Fibroblast of skin of right quadriceps (primary cell): ENCODE data around the gene TAX1BP3.
"Not testable (repeated sequence)": the region's sequence is repeated elsewhere in the genome, so short reads cannot be mapped to it uniquely, and the experiment has no call there.

ENCODE experiments used
- DNase-seq: peaks from one replicate; pipeline ENCODE4 v3.0.0-alpha.2; 2013

Gene TAX1BP3

GRCh38 chr17:3668279-3669084 lies at the start of gene TAX1BP3, which contains the start of gene EMC6:
Gene TAX1BP3 (minus strand): TSS chr17:3668578. CDS start chr17:3668526, 52 bp downstream.
Gene EMC6 (plus strand): TSS chr17:3668812. CDS start chr17:3669147, 335 bp downstream.
- DNase-seq = peak; percentile 97

GRCh38 chr17:3715296-3715695 lies 46.9 kb upstream of the TAX1BP3 start:
- no peak for DNase-seq

GRCh38 chr17:3712811-3713463 lies 44.6 kb upstream of the TAX1BP3 start:
- DNase-seq = no peak

- DNase-seq = no peak
Observed at GRCh38 chr17:3710951-3711383, 42.6 kb upstream of the TAX1BP3 start.

GRCh38 chr17:3708366-3708765 lies 40.0 kb upstream of the TAX1BP3 start:
- no peak for DNase-seq

GRCh38 chr17:3705718-3705984 lies 37.3 kb upstream of the TAX1BP3 start:
- not testable (repeated sequence) for DNase-seq

- DNase-seq = no peak
Observed at GRCh38 chr17:3704931-3705717, 36.7 kb upstream of the TAX1BP3 start.

GRCh38 chr17:3702041-3702539 lies 33.7 kb upstream of the TAX1BP3 start:
- DNase-seq = not testable (repeated sequence)

GRCh38 chr17:3699951-3700350 lies 31.6 kb upstream of the TAX1BP3 start:
- no peak for DNase-seq

- DNase-seq = no peak
Observed at GRCh38 chr17:3698139-3698538, 29.8 kb upstream of the TAX1BP3 start.

GRCh38 chr17:3697103-3697476 lies 28.7 kb upstream of the TAX1BP3 start:
- no peak for DNase-seq

GRCh38 chr17:3695723-3696411 lies 27.5 kb upstream of the TAX1BP3 start, which contains the start of gene P2RX5:
Gene P2RX5 (minus strand): TSS chr17:3696155. CDS start chr17:3696005, 150 bp downstream.
- no peak for DNase-seq

GRCh38 chr17:3695129-3695722 lies 26.8 kb upstream of the TAX1BP3 start:
- no peak for DNase-seq

- no peak for DNase-seq
Observed at GRCh38 chr17:3693829-3694231, 25.5 kb upstream of the TAX1BP3 start.

GRCh38 chr17:3693141-3693540 lies 24.8 kb upstream of the TAX1BP3 start:
- DNase-seq = no peak

- DNase-seq = no peak
Observed at GRCh38 chr17:3692346-3692745, 24.0 kb upstream of the TAX1BP3 start.

- no peak for DNase-seq
Observed at GRCh38 chr17:3691617-3692067, 23.3 kb upstream of the TAX1BP3 start.

GRCh38 chr17:3690094-3690715 lies 21.8 kb upstream of the TAX1BP3 start:
- no peak for DNase-seq

- DNase-seq = no peak
Observed at GRCh38 chr17:3689262-3690093, 21.1 kb upstream of the TAX1BP3 start.

- DNase-seq = no peak
Observed at GRCh38 chr17:3688852-3689261, 20.5 kb upstream of the TAX1BP3 start.
